HG03565 (cell line): ENCODE data around the gene ASB6.

Source experiments
- ATAC-seq: cut with Tn5 transposase; IDR thresholded peaks from one replicate; pipeline ENCODE4 v1.9.1; 2021; ENCODE audit warnings: mild to moderate bottlenecking, moderate library complexity; ENCODE audit not compliant: unreplicated experiment

Gene ASB6

DNA sequence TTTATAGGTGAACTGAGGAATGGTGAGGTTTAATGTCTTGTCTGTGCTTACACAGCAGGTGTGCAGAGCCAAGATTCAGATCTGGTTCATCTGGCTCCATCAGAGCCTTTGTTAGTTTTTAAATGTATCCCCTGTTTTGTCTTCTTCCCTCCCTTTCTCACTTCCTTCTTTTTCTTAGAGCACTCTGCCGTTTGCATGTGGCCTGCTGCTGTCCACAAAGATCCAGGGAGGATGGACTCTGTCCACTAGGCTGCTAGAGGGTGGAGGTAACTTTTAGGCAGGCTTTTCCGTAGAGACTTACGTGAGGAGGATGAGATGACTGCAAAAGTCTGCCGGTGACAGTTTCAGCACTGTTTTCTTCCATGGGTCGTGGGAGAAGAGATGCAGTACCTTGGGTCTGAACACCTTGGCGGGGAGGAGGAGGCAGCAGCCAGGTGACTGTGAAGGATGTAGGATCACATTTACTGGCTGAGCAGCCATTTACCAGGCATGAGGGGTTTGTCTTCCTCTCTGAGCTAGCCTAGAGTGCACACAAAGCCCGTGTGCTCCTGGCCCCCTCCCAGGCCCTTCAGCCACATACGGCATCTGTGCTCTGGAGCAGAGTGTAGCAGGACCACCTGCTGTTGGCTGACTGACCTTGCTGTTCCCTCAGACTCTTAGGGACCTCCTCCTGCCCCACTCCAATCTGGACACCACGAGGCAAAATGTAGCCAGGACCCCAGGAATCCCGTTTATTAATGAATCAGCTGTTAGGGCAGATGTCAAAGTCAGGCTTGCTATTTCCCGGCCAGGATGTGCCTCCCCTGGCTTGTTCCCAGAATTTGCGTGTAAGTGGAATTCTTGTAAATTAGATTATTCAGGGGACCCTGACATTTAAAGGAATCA lies 14.2 kb downstream of the ASB6 start:
- no peak for ATAC-seq

DNA sequence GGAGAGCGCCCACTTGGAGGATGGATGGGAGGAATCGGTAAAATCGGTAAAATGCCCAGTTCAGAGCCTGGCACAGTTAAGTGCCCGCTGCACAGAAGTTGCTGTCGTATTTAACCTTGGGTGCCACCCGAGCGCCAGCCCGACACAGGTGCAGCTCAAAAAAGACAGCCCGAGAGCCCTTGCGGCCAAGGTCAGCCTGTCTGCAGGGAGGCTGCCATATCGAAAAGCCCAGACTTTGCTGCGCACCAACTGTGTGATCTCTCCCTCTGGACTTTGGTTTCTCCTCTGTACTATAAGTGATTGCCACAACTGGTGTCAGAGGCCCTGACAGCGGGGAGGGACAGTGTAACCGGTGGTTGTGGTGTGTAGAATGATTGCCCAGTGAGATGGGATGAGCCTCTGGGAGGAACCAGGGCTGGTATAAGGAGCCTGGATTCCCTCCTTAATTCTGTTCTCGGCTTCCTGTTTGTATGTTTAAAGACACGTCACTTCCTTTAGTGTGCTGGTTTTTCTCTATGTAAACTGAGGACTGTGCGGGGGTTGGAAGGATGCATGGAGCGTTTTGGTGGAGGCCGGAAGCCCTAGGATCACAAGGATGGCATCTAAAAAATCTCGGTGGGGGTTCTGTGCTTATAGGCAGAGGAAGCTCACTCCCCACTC lies 15.2 kb downstream of the ASB6 start:
- peak; percentile 12 for ATAC-seq

DNA sequence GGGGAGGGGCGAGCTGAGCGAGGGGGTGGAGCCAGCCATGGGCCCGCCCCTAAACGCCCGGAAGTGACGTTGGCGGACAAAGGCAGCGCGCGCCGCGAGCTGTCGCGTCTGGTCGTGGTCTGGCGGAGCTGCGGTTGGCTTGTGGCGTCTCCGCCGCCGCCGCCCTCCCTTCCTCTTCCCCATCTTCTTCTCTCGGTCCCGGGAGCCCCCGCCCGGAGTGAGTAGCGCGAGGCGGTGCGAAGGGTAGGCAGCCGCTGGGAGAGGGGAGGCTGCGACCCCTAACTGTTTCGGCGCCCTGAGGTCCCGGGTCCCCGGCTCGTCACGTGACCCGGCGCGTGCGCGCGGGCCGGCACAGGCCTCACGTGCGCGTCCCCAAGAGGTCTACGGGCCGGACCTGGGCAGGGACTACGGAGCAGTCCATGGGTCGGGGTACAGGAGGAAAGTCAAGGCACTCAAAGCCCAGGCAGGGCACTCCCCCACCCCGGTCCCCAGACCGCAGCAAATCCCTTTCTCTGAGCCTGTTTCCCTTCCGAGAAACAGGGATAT lies 15.8 kb downstream of the ASB6 start, which contains the start of gene NTMT1:
Gene NTMT1 (plus strand): TSS at position 85 of the 546 bp plus-strand sequence. CDS start 6,541 bp downstream, outside the sequence.
- ATAC-seq = peak; percentile 68

DNA sequence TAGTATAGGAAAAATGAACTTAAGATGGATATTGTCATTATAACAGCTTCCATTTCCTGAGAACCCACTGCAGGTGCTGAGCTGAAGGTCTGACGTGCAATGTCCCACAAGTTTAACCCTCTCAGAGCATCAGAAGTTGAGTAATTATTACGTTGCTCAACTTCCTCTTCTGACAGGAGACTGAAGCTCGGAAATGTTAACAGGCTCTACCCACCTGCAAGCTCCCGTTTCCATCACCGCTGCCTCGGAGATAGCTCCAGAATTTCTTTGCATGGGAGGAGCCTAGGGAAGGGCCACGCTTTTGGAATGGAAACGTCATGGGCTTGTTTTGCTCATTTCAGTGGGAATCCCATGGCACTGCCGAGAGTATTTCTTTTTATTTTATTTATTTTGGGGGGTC lies 17.0 kb downstream of the ASB6 start:
- no peak for ATAC-seq

DNA sequence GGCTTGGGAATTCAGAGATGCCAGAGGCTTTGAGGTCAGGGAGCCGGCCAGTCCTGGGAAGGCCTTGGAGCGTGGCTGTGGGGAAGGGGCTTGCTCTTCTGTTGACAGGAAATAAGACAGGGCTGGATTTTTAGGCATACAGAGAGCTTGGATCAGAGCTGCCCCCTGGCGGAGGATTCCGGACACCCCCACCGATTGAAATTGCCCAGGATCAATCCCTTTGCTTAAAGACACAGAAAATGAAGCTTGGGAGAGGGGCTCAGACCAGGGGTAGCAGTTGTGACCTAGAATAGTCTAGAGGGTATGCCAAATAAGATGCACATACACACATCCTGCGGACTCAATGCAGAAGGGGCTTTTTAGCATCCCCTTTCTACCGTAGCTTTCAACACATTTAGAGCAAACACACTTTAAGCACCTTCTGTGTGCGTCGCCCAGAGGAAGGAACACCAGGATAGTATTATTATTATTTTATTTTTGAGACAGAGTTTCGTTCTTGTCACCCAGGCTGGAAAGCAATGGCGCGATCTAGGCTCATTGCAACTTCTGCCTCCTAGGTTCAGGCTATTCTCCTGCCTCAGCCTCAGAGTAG lies 17.7 kb downstream of the ASB6 start:
- ATAC-seq = no peak

DNA sequence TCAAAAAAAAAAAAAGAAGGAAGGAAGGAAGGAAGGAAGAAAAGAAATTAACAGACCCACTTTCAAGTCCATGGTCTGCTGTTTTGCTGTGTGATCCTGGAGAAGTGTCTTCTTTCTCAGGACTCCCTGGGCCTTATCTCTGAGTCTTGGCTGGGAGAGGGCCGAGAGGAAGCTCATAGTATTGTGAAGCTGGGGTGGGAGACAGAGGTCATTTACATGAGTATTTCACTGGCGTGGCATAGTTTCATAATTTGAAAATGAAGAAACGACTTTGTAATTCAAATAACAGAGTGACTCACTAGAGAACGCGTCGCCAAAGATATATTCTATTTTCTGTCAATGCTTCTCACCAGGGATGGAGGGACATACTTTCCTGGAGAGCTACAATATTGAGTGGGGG lies 18.6 kb downstream of the ASB6 start:
- ATAC-seq = no peak

DNA sequence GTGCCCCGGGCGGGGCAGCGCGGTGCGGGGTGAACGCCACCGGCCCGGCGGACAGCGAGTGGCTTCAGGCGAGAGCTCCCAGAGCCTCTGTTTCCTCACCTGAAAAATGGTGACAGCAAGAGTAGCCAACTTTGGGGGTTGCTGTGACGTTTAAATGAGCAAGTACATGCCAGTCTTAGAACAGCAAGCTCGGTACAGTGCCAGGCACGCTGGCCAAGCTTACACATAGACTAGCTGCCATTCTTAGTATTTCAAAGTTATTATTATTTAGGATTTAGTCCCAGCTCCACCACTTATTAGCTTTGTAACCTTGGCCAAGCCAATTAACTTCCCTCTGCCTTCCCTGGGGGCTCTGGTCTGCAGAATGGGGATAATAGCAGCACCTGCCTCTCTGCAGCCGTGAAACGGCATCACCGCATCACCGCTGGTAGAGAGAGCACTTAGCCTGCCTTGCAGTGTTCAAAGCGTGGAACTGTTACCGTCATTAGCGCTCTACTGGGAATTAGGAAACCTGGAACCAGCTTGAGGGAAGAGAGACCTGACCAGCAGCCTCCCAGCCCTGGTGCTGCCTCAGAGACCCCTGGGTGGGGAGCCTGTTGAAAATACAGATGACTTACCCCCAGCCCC lies 21.2 kb downstream of the ASB6 start, which contains the start of gene C9orf50:
Gene C9orf50 (minus strand): TSS at position 433 of the 627 bp plus-strand sequence. CDS start 527 bp downstream, outside the sequence.
- ATAC-seq = no peak

DNA sequence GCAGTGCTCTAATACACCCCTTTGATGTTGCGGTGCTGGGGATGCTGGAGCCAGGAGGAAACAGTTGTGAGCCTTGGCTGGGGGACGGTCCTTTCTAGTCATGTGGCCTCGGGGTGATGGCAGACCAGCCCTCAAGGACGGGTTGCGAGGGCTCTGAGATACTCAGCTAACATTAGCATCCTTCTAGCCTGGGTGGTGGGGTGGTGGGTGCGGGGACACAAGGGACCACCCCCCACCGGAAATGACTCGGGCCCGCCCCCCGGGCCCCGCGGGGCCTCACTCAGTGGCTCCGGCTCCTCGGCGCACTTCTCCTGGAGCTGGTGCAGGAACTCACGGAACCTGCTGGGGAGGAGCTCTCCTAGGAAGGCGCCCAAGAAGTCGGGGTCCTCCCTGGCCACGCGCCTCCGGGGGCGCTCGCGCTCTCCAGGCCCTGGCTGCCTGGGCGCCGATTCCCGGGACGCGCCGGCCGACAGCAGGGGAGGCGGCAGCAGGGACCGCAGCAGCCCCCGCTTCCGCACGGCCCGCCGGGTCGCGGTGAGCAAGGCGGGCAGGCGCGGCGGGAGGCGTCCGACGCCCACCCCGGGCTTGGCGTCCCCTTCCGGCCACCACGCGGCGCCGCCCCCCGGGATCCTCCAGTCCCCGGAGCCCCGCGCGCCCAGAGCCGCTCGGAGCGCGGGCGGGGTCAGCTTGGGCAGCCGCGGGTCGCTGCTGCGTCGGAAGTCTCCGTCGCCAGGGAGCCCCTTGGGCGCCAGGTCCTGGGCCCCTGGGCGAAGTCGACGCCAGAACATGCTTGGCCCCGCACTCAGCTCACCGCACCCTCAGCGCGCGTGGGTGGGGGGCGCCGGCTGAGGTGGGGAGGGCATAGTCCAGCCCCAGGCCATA lies 21.9 kb downstream of the ASB6 start:
- no peak for ATAC-seq

DNA sequence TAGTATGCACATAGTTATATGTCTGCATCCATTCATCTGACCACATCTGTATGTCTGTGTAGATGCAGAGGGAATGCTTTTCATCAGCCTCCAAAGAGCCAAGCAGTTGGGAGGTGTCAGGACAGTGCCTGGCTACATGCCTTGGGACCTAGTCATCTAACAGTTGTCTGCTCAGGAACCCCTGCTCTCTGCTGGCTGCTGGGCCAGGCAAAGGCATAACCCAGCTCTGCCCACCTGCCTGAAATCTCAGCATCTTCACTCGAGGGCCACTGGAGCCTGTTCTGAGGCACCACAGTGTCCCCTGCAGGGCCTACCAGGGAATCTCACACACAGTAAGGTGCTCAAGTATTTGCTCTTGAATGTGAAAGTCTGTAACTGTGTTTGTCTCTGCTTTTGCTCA lies 24.8 kb downstream of the ASB6 start:
- no peak for ATAC-seq

DNA sequence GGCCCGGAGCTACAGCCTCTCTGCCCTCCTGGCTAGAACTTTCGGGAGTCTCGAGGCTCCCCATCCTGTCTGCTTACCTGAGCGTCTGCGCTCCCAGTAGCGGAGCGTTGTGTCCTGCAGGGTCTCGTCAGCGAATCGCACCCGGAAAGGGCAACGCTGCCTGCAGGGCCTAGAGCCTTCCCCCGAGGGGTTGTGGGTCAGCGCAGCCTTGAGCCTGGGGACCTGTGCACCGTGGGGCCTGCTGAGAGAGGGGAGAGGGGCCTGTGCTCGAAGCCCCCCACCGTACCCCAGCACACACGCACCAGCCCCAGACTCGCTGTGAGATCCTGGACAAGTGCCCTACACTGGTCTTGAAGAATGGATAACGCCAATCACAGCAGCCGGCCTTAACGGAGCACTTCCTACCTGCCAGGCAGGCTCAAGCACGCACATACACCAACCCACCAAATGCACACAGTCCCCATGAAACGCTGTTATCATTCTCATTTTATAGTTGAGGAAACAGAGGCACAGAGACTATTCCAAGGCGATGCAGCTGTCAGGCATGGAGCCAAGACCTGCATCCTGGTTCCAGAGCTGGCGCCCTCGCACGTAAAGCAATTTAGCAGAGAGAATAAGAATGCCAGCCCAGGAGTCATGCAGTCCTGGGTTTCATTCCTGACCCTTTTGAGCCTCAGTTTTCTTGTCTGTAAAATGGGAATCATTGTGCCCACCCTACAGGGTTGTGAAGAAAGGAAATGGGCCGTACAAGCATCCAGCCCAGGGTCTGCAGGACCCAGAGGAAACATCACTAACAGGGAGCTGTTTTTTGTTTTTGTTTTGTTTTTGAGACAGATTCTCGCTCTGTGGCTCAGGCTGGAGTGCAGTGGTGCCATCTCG lies 26.3 kb downstream of the ASB6 start:
- no peak for ATAC-seq

DNA sequence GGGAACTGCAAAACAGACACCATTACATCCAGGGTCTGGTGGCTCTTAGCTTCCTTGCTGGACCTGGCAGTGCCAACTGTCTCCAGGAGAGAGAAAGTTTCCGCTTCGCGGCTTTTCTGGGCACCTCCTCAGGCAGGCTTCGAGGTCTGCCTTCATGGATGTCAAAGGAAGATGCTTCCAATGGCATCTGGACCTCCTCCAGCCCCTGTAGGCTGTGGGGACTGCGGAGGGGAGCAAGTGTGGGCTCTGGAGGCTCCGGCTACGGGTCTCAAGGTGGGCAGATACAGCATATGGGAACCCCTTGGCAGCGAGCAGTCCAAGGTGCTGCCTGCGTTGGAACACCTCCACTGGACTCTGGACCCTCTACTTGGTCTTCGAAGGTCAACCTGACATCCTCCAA lies 27.0 kb downstream of the ASB6 start:
- no peak for ATAC-seq

DNA sequence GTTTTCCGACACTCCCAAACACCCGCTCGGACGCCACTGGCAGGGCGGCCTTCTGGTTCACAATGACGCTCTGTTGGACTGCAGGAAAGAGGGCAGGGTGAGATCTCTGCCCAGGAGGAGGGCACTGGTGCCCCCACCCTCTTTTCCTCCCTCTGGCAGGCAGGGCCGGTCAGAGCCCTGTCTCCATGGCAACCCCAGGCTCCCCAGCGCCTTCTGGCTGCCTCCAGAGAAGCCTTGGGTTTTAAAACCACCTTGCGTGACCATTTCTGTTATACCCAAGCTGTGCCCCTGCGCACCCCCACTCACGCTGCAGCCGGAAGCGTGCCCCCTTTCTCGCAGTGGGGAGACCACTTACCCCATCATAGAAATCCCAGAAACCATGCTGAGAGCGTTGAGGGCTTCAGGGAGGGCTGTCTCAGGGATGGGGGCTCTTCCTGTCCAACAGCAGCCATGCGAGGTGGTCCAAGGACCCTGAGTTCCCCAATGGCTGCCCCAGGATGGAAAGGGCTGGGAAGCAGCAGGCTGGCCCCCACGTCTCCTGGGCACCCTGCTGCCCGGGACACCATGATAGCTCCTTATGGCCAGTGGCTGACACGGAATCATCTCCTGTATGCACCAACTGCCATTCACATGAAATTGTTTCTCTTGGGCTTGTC lies 28.3 kb downstream of the ASB6 start:
- no peak for ATAC-seq

DNA sequence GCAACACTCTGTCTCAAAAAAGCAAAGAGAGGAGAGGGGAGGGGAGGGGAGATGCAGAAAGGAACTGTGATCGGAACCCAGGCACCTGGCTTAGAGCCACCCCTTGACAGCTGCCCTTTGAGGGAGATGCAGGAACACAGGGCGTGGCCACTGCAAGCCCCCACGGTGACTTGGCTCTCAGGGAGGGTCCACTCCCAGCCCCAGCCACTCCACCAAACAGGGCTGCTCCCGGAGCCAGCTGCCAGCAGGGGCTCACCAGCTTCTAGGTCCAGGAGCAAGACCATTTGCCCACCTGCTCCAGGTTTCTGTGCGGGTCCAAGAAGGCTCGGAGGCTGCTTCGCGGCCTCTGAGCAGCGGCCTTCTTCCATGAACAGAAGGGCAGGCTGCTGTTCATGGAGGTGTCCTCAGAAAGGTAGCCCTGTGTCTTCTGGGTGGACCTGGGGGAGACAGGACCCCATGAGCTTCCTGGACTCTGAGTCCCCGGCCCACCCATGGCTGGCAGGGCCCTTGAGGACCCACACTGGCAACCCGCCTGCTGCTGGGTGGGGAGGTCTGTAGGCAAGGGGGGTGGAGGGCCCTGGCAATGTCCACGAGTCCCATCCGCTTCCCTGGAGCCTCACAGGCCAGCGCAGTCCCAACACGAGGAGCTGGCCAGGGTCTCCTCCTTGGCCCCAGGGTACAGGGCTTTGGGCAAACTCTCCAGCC lies 29.0 kb downstream of the ASB6 start:
- no peak for ATAC-seq

DNA sequence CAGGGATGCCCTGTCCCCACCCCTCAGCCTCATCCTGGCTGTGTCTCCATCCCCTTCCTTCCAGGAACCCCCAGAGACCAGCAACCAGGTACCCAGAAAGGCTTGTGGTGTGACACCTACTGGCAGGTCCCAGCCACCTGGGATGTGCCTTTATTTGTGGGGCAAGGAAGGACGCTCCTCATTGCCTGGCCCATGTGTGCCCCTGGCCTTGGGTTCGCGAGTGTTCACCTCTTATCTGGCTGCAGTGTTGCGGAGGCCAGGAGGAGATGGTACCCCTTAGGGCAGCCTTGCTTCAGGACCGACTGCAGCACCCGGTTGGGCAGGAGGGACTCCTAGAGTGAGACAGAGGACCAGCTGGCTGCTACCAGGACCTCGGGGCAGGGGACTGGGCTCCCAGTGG lies 29.8 kb downstream of the ASB6 start:
- ATAC-seq = no peak

DNA sequence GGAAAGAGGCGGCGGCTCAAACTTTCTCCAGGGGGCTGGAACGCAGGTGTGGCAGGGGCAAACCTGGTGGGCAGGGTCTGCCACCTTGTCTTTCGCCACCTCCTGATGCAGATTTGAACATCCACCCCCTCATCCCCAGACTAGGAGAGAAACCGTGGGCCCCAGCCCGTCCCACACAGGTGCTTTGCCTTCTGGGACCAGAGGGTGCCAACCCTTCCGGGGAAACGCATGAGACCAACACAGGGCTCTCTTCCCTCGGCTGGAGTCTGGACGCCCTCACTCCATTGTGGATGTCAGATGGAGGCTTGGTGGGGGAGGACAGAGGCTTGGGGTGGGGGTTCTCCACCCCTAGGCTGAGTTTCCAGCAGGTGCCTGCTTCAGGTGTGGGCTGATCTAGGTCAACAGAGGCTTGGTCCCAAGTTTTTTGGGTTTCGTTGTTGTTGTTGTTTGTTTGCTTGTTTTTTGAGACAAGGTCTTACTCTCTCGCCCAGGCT lies 30.6 kb downstream of the ASB6 start:
- no peak for ATAC-seq

DNA sequence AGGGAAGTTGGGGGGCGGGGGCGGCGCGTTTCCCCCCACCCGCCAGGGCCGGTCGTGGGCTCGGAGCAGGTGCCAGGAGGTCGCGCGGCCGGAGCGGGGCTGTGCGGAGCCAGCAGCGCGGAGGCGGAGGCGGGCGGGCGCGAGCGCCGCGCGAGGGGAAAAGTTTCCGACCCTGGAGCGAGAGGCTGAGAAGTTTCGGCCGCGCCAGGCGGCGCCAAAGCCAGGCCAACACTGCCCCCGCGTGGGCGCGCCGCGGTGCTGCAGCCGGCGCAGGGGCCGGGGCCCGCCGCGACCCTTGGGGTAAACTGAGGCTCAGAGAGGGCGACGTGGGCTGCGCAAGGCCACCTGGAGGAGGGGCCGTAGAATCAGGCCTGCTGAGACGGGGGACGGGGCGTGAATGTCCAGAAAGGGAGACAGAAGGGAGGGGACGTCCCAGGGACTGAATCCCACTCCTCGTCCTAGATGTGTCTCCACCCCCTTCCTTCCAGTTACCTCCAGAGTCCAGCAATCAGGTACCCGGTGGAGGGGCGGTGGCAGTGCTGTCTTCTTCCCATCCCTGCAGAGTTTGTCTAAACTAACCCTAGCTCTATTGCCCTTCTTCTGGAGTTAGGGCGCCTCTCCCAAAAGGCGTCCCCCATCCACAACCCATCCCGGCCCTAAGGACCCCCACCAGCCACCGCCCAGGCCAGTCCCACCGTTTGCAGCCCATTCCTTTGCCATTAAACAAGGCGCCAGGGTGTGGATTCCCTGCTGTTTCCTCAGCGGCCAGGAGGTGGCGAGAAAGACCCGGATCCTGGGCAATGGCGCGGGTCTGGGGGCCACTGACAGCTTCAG lies 31.3 kb downstream of the ASB6 start:
- ATAC-seq = peak; percentile 40

DNA sequence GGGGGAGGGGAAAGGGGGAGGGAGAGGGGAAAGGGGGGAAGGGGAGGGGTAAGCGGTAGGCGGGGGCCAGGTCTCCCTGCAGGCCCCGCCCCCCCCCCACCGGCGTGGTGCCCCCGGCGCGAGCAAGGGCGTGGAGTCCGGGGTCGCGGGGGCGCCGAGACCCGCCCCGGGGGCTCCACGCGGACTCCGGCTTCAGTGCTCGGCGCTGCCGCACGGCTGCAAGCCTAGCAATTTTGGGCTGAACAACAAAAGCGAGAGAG lies 31.8 kb downstream of the ASB6 start:
- no peak for ATAC-seq
